ENCODE measurements around the gene EHD4.

GRCh38 chr15:41852736-41853590, 119.4 kb downstream of the EHD4 start:
- TF ChIP-seq, protein P1, sequence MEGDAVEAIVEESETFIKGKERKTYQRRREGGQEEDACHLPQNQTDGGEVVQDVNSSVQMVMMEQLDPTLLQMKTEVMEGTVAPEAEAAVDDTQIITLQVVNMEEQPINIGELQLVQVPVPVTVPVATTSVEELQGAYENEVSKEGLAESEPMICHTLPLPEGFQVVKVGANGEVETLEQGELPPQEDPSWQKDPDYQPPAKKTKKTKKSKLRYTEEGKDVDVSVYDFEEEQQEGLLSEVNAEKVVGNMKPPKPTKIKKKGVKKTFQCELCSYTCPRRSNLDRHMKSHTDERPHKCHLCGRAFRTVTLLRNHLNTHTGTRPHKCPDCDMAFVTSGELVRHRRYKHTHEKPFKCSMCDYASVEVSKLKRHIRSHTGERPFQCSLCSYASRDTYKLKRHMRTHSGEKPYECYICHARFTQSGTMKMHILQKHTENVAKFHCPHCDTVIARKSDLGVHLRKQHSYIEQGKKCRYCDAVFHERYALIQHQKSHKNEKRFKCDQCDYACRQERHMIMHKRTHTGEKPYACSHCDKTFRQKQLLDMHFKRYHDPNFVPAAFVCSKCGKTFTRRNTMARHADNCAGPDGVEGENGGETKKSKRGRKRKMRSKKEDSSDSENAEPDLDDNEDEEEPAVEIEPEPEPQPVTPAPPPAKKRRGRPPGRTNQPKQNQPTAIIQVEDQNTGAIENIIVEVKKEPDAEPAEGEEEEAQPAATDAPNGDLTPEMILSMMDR (IDR thresholded peaks at IDR 0.05; ENCODE audit: borderline replicate concordance, extremely low read depth, low read length, poor library complexity, severe bottlenecking), result no peak
- TF ChIP-seq EZH2 (IDR thresholded peaks at IDR 0.05; ENCODE audit: borderline replicate concordance, low read depth, low read length, severe bottlenecking), result no peak

All from DND-41 (cell line).